Body of pancreas (tissue), 4 donors: Measurements from ENCODE around the gene SRBD1. TPM values are rescaled to one million over a fixed set of nuclear protein-coding genes. Genes with fewer than 3 reads are reported as not detected.

Experiments used
- ATAC-seq: fragments of 150-250 bp; one replicate; pipeline ENCODE4 v1.9.1; 2016
- DNase-seq, 4 donors: peaks; one replicate each; pipeline ENCODE4 v3.0.0-alpha.2; 2019
- H3K27ac ChIP-seq, 4 donors: fragments of 200-600 bp; sonication (generic); 1 replicate in 3 of 4; 2 replicates in 1 of 4; pipeline versions ENCODE4 v1.5.1 to v1.6.1; 2016 to 2019; ENCODE audit warnings: mild to moderate bottlenecking in 1 of 4, mixed read lengths in 1 of 4, moderate library complexity in 1 of 4
- H3K27me3 ChIP-seq, 2 donors: fragments of 200-600 bp; sonication (generic); one replicate each; pipeline ENCODE4 v1.6.0; 2016; ENCODE audit warnings: mild to moderate bottlenecking in 1 of 2
- H3K36me3 ChIP-seq, 2 donors: fragments of 200-600 bp; sonication (generic); replicated peaks in 1 of 2; 2 replicates each; pipeline ENCODE4 v1.5.1; 2016; ENCODE audit warnings: low read depth in 2 of 2; ENCODE audit not compliant: insufficient read depth in 1 of 2
- H3K4me1 ChIP-seq: fragments of 200-600 bp; sonication (generic); one replicate; pipeline ENCODE4 v1.6.0; 2016
- H3K4me3 ChIP-seq, 2 donors: fragments of 200-600 bp; sonication (generic); 1 replicate in 1 of 2; 2 replicates in 1 of 2; pipeline ENCODE4 v1.5.1; 2016 to 2019
- H3K9me3 ChIP-seq, 3 donors: fragments of 200-600 bp; sonication (generic); 1 replicate in 2 of 3; 2 replicates in 1 of 3; pipeline ENCODE4 v1.5.1; 2016
- POLR2A ChIP-seq, 3 donors: fragments of 450-650 bp; IDR thresholded peaks; one replicate each; pipeline ENCODE4 v1.6.1; 2016; ENCODE audit warnings: antibody characterized with exemption in 3 of 3, mild to moderate bottlenecking in 2 of 3
- WGBS, 2 donors: methylation state at CpG; one replicate each; pipeline ENCODE4 v1.1.5; 2017; 5-methylcytosine and 5-hydroxymethylcytosine counted together
- intact Hi-C: fragments of 100-400 bp; cut with DNase I; formaldehyde crosslinking; loops from one replicate; pipeline ENCODE4 v1.15.1; 2023
- total RNA-seq, 2 donors: library from RNA; depleted of rRNA; stranded (reverse); fragments of >200 nt; gene quantifications; one replicate each; pipeline ENCODE4 v1.1.0, GENCODE V29; 2016
- TF ChIP-seq, protein P1 (sequence below), 7 experiments: fragments of 450-650 bp in 4 of 7; fragments of 200-600 bp in 3 of 7; sonication (generic) in 3 of 7; IDR thresholded peaks; one replicate each; pipeline ENCODE4 v1.5.1; 2016 to 2019; ENCODE audit warnings: antibody characterized with exemption in 7 of 7

SRBD1 gene
- total RNA-seq, 2 donors from 2014 or later, result 14.8 to 21.4 TPM

DNA sequence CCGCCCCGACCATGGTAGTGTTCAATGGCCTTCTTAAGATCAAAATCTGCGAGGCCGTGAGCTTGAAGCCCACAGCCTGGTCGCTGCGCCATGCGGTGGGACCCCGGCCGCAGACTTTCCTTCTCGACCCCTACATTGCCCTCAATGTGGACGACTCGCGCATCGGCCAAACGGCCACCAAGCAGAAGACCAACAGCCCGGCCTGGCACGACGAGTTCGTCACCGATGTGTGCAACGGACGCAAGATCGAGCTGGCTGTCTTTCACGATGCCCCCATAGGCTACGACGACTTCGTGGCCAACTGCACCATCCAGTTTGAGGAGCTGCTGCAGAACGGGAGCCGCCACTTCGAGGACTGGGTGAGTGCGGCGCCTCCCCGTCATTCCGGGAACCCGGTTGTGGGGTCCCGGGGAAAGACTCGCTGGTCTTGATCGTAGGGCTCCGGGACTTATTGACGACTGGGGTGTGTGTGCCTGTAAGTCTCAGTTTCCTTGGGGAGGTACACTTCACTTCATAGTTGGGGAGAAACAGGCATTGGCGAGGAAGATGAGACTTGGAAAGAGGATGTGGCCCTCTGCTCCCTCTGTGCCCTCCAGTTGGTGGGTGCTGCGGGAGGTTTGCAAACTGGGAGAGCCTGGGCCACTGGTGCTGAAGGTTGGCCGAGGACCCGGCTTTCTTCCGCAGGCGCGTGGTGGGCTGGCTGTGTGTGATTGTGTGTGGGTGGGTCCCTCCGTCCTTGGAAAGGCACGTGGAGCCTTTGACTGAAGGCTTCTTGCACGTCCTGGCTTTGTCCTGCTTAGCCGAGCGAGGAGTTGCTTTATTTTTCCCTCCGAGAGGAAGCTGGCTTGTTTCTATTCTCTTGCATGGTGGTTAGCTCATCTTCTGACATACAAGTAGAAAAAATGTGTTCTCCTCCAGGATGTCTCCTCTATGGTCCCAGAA, 41.3 kb upstream of the SRBD1 start:
- TF ChIP-seq, protein P1, sequence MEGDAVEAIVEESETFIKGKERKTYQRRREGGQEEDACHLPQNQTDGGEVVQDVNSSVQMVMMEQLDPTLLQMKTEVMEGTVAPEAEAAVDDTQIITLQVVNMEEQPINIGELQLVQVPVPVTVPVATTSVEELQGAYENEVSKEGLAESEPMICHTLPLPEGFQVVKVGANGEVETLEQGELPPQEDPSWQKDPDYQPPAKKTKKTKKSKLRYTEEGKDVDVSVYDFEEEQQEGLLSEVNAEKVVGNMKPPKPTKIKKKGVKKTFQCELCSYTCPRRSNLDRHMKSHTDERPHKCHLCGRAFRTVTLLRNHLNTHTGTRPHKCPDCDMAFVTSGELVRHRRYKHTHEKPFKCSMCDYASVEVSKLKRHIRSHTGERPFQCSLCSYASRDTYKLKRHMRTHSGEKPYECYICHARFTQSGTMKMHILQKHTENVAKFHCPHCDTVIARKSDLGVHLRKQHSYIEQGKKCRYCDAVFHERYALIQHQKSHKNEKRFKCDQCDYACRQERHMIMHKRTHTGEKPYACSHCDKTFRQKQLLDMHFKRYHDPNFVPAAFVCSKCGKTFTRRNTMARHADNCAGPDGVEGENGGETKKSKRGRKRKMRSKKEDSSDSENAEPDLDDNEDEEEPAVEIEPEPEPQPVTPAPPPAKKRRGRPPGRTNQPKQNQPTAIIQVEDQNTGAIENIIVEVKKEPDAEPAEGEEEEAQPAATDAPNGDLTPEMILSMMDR (IDR thresholded peaks at IDR 0.05), result no peak
- peak in 1 of 3 donors; percentile 20 for TF ChIP-seq POLR2A (IDR thresholded peaks at IDR 0.05)
- peak overlapping the region in 3 of 4 donors; percentile 97 to 100 (median 99) for H3K27ac ChIP-seq
- 8 to 16% methylated on average over 33 to 53 of the region's 53 CpGs for WGBS, 2 donors
- peaks cover 39% of the 10 kb centered on the region for H3K4me1 ChIP-seq
- H3K27me3 ChIP-seq, result no peaks in the 10 kb centered on the region
- no peaks in the 10 kb centered on the region for H3K9me3 ChIP-seq
- intact Hi-C loops, result no loop called here
- no peaks in the 10 kb centered on the region for H3K36me3 ChIP-seq
- DNase-seq (peak; percentile 22 to 39 (median 36)), ATAC-seq (no peak)
- peak overlapping the region; percentile 44 to 87 for H3K4me3 ChIP-seq

DNA sequence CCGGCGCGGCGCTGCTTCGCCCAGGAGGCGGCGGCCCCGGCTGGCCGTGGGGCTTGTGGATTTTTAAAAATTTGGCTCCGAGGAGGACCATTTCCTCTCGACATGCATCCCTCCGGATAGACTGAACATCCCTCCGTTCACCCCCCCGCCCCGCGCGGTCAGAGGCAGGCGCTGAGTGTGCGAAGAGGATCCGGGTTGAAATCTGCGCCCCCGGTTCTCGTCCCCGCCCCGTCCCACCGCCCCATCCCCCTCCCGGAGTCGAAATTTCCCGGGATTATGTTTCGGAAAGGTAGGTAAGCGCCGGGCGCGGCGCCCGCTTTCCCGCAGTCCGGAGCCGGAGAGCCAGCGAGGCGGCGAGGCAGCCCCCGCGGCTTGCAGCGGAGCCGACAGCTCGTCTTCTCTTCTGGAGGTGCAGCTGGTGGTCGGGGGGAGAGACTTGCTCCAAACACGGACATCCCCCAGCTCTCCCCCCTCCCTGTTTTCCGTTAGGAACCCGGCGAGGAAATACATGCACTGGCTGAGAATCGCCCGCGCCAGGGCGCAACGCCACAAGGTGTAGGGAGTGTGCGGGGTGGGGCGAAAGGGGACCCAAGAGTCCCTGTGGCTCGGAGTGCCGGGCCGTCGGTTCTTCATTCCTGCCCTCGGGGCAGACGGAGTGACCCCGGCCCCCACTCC, 40.5 kb upstream of the SRBD1 start, which contains the start of gene PRKCE:
TSS of gene PRKCE (plus strand) at position 261 of the 675 bp plus-strand sequence.
- WGBS, 2 donors, result 0% methylated on average over 12 to 66 of the region's 66 CpGs
- Histone ChIP-seq H3K4me3 (peak within 1 kb of the TSS; percentile 48 to 87), H3K27ac (peak within 1 kb of the TSS; percentile 97 to 100 (median 99)), H3K27me3 (no peaks in the 10 kb centered on the region), H3K36me3 (no peaks in the 10 kb centered on the region), H3K4me1 (peaks cover 39% of the 10 kb centered on the region), H3K9me3 (no peaks in the 10 kb centered on the region)
- peak in 1 of 3 donors; percentile 8 for TF ChIP-seq POLR2A (IDR thresholded peaks at IDR 0.05)
- TF ChIP-seq, protein P1 (IDR thresholded peaks at IDR 0.05), result no peak
- DNase-seq (peak; percentile 57 to 71 (median 66)), ATAC-seq (peak; percentile 21)
- intact Hi-C loops, result no loop called here

DNA sequence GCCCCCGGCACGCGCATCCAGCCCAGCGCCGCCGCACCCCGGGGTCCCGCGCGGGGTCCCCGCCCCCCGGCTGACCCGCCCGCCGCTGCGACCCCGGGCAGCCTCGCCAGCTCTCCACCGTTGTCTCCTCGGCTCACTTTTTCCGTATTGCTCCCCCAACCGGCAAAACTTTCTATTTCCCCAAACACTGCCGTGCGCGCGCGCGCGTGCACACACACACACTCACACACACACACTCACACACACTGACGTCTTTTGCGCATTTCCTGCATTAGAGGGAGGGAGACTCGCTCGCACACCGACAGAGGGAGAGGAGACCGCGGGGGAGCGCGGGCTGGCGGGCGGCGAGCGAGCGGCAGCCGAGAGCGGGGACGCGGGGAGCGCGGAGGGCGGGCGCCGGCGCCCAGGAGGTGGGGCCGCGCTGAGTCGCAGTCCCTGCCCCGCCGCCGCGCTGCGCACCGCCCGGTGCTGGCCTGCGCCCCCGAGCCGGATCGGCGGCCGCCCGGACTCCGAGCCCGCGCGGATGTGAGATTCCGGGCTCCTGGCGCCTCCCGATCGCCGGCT, 39.9 kb upstream of the SRBD1 start:
- no peaks in the 10 kb centered on the region for H3K36me3 ChIP-seq
- peaks cover 39% of the 10 kb centered on the region for H3K4me1 ChIP-seq
- peak overlapping the region; percentile 48 to 87 for H3K4me3 ChIP-seq
- H3K27me3 ChIP-seq, result no peaks in the 10 kb centered on the region
- H3K27ac ChIP-seq, result peak overlapping the region; percentile 97 to 100 (median 99)
- TF ChIP-seq, protein P1 (IDR thresholded peaks at IDR 0.05), result peak; percentile 12 to 86 (median 77)
- TF ChIP-seq POLR2A (IDR thresholded peaks at IDR 0.05), result peak; percentile 85 to 95 (median 91)
- ATAC-seq (peak; percentile 86), DNase-seq (peak; percentile 92 to 97 (median 94))
- H3K9me3 ChIP-seq, result no peaks in the 10 kb centered on the region
- 0 to 1% methylated on average over 29 to 78 of the region's 79 CpGs for WGBS, 2 donors
- intact Hi-C loops, result no loop called here

DNA sequence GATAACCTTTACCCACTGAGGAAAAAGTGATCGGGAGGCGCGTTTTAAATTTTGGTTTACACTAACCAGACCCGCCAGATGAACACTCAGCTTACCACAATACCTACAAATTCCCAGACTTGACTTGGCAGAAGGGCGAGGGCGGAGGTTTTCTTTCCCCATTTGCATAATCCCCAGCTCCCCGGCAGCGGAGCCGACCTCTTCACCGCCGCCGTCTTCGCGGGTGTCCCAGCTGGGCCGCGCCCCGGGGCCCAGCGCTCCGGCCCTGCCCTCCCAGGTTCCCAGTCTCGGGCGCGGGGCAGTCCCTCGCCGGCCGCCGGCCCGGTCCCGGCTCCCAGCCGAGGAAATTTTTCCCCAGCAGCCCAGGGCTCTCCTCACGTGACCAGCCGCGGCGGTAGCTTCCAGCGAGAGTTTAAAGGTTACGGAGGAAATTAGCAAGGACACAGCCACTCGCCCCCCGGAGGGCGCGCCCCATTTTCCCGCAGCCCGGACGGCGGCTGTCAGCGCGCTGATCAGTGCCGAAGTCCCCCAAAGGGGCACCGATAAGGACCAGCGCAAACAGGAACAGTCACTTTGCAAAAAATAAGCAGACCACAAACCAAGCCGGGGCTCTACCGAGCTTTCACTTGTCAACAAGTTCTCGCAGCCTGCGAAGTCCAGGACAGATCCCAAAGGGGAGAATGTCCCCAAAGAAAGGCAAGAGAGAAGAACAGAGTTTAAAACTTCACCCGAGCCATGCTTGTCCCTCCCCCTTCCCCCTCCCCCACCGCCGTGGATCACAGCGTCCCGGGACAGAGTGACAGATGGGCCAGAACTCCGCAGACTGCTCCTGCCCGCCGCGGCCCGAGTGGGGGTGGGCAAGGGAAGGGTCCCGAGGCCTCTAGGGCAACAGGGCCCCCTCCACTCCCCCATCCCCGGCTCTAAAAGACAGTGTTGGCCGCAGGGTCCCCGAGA, 39.1 kb upstream of the SRBD1 start:
- peak; percentile 75 to 82 (median 78) for DNase-seq
- Histone ChIP-seq H3K27ac (peak overlapping the region; percentile 97 to 100 (median 99)), H3K9me3 (no peaks in the 10 kb centered on the region), H3K27me3 (no peaks in the 10 kb centered on the region), H3K4me1 (peaks cover 39% of the 10 kb centered on the region), H3K4me3 (peak overlapping the region; percentile 41 to 48), H3K36me3 (no peaks in the 10 kb centered on the region)
- WGBS, 2 donors, result 0% methylated on average over 45 to 66 of the region's 66 CpGs
- peak; percentile 60 for ATAC-seq
- intact Hi-C loops, result no loop called here
- peak; percentile 46 to 73 (median 72) for TF ChIP-seq POLR2A (IDR thresholded peaks at IDR 0.05)
- TF ChIP-seq, protein P1 (IDR thresholded peaks at IDR 0.05), result peak in 1 of 7 experiments; percentile 1
